Transverse colon (tissue), 4 donors: ENCODE data around the gene HOXC4.

Experiments used
- POLR2A ChIP-seq: fragments of 450-650 bp; IDR thresholded peaks from one replicate; pipeline ENCODE4 v1.6.1; 2016; ENCODE audit warnings: antibody characterized with exemption, mild to moderate bottlenecking, moderate library complexity
- POLR2AphosphoS5 ChIP-seq, 3 donors: sonication (generic); formaldehyde crosslinking; IDR thresholded peaks; one replicate each; pipeline ENCODE4 v1.6.1; 2016; ENCODE audit warnings: antibody characterized with exemption in 3 of 3
- TF ChIP-seq, protein P1 (sequence below), 5 experiments: fragments of 200-600 bp in 3 of 5; fragments of 450-650 bp in 2 of 5; sonication (generic) in 3 of 5; IDR thresholded peaks; 1 replicate in 2 of 5; 2 replicates in 3 of 5; pipeline ENCODE4 v1.5.1; 2016 to 2017; ENCODE audit warnings: antibody characterized with exemption in 5 of 5, inconsistent platforms in 3 of 5, mild to moderate bottlenecking in 2 of 5, moderate library complexity in 1 of 5

DNA sequence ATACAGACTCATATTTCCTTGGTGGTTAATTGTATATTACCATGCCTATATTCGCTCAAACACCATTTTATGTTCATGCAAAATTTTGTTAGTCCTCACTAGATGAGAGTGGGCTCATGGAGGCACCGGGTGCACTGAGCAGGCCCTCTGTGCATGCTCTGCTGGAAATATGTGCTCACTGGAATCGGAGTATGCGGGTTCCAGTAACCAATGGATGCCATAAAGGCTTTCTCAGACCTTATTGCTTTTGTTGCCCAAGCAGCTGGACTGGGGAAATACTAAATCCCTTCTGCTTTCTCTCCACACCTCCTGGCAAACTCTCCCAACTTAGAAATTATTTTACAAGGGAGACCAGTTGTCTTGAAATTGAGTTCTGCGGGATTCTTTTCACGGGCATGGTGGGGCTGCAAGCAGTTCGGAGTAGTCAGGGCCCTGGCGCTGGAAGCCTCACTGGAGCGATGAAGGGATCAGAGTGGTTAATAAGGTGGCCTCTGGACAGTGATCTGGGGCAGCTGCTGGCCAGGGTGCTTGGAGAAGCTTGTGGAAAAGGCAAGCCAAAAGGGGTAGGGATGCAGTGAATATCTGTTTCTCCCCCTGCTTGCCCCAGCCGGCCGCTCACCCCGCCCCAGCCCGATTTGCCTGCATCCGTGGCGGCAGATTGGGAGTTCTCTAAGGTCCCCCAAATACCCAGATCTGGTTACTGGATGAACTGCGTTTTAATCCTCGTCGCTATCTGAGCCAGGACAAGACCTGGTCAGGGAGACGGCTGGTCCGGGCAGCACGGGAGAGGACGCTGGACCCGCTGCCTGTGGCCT is 32.8 kb upstream of the HOXC4 start:
- TF ChIP-seq, protein P1, sequence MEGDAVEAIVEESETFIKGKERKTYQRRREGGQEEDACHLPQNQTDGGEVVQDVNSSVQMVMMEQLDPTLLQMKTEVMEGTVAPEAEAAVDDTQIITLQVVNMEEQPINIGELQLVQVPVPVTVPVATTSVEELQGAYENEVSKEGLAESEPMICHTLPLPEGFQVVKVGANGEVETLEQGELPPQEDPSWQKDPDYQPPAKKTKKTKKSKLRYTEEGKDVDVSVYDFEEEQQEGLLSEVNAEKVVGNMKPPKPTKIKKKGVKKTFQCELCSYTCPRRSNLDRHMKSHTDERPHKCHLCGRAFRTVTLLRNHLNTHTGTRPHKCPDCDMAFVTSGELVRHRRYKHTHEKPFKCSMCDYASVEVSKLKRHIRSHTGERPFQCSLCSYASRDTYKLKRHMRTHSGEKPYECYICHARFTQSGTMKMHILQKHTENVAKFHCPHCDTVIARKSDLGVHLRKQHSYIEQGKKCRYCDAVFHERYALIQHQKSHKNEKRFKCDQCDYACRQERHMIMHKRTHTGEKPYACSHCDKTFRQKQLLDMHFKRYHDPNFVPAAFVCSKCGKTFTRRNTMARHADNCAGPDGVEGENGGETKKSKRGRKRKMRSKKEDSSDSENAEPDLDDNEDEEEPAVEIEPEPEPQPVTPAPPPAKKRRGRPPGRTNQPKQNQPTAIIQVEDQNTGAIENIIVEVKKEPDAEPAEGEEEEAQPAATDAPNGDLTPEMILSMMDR (IDR thresholded peaks at IDR 0.05): no peak
- no peak for TF ChIP-seq POLR2A
- TF ChIP-seq POLR2AphosphoS5 (IDR thresholded peaks at IDR 0.05): no peak
